Astrocyte of the cerebellum (primary cell): ENCODE data around the gene NAT16.
A peak's percentile ranks its signal among the peaks of the same experiment; 100 is the strongest.

Source experiments
- DNase-seq: peaks from one replicate; pipeline ENCODE4 v3.0.0-alpha.2; 2011; ENCODE audit warnings: low read depth
- H3K4me3 ChIP-seq: 2 replicates; pipeline ENCODE4 v1.5.1; 2011; ENCODE audit warnings: mild to moderate bottlenecking, low read depth, low read length, moderate library complexity
- in situ Hi-C: cut with HindIII; loops from 2 replicates; pipeline ENCODE4 v1.10.0; 2017; ENCODE audit warnings: low sequenced_read_pairs
- TF ChIP-seq, protein P1 (sequence below): IDR thresholded peaks from 2 replicates; pipeline ENCODE4 v1.5.1; 2012; ENCODE audit warnings: low read length, low read depth, moderate library complexity, mild to moderate bottlenecking; ENCODE audit errors: missing control alignments

The NAT16 gene

DNA sequence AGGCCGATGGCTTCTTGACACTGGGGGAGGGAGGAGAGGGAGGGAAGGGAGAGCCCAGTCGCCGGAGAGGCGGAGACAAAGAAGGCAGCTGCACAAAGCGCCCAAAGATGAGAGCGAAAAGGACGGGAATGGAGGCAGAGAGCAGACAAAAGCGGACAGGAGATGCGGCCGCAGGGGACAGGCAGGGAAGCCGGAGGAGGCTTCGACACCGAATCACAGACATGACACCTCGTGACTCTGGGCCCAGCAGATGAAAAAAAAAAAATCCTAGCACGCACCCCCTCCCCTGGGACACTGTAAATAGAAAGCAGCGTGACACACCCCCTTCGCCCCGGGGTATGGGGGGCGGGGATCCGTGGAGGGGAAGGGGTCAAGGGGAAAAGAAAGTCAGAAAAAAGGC, 976 bp downstream of the NAT16 start:
- in situ Hi-C loops, result no loop called here
- H3K4me3 ChIP-seq, result no peak overlapping the region
- TF ChIP-seq, protein P1, sequence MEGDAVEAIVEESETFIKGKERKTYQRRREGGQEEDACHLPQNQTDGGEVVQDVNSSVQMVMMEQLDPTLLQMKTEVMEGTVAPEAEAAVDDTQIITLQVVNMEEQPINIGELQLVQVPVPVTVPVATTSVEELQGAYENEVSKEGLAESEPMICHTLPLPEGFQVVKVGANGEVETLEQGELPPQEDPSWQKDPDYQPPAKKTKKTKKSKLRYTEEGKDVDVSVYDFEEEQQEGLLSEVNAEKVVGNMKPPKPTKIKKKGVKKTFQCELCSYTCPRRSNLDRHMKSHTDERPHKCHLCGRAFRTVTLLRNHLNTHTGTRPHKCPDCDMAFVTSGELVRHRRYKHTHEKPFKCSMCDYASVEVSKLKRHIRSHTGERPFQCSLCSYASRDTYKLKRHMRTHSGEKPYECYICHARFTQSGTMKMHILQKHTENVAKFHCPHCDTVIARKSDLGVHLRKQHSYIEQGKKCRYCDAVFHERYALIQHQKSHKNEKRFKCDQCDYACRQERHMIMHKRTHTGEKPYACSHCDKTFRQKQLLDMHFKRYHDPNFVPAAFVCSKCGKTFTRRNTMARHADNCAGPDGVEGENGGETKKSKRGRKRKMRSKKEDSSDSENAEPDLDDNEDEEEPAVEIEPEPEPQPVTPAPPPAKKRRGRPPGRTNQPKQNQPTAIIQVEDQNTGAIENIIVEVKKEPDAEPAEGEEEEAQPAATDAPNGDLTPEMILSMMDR, result no peak
- DNase-seq, result no peak

DNA sequence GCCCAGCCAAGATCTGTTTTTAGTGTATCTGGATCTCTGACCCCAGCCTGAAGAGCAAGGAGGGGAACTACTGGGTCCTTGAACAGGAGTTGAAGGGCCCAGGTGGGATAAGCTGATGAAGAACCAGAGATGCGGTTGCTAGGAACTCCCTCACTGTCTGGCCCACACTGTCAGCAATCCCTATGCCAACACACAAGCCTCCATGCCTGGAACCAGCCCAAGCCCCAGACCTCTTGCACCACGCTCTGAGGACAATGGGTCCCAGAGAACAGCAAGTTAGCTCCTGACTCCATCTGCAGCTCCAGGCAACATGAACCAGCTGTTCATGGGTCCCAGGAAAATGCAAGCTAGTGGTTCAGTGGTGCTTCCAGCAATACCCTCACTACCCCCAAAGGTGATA, 2.4 kb downstream of the NAT16 start:
- in situ Hi-C loops, result no loop called here
- no peak for DNase-seq
- TF ChIP-seq, protein P1, result no peak
- H3K4me3 ChIP-seq, result no peak overlapping the region

DNA sequence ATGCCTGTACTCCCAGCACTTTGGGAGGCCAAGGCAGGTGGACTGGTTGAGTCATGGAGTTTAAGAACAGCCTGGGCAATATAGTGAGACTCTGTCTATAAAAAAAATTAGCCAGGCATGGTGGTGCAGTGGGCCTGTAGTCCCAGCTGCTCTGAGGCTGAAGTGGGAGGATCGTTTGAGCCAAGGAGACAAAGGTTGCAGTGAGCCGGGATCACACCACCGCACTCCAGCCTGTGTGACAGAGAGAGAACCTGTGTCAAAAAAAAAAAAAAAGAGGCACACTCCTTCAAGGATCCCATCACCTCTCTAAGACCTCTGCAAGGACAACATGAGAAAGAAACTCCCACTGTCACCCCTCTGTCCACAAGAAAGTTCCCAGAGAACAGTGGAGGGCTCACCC, 4.4 kb downstream of the NAT16 start:
- no peak for DNase-seq
- in situ Hi-C loops, result no loop called here
- TF ChIP-seq, protein P1, result no peak
- H3K4me3 ChIP-seq, result no peak overlapping the region

DNA sequence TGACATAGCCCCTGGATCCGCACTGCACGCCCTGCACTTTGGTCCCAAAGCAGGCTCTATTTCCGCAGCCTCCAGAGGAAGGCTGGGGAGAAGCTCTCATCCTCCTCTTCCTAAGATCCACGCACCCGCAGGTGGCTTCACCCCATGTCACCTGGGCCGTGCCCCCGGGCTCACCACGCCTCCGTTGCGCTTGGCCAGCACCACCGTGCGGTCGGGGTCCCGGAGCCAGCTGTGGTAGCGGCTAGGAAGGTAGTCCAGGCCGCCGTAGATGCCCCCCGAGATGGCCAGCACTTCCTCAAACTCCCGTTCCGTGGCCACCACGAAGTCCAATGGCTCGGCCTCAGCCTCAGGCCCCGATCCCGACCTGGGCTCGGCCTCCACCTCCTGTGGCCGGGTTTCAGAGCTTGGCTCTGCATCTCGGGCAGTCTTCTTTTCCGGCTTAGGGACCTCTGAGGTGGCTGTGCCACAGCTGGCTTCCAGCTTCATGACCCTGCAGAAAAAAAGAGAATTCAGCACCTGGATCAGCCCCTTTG, 5.7 kb downstream of the NAT16 start:
- DNase-seq, result no peak
- in situ Hi-C loops, result no loop called here
- TF ChIP-seq, protein P1, result no peak
- H3K4me3 ChIP-seq, result no peak overlapping the region

DNA sequence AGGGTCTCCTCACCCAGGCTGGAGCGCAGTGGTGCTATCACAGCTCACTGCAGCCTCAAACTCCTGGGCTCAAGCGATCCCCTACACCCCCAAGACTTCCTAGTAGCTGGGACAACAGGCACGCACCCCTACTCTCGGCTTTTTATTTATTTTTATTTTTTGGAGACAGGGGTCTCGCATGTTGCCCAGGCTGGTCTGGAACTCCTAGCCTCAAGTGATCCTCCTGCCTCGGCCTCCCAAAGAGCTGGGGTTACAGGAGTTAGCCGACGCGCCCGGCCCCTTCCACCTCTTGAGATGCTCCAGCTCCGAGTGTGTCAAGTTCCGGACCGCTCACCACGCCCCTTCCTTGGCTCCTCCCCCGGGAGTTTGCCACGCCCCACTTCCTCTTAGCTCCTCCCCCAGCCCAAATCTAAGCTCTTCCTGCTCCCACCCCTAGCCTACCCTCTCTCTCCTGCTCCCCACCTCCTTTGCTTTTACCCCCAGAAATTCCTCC, 6.3 kb downstream of the NAT16 start:
- no peak overlapping the region for H3K4me3 ChIP-seq
- TF ChIP-seq, protein P1, result no peak
- DNase-seq, result no peak
- in situ Hi-C loops, result no loop called here

DNA sequence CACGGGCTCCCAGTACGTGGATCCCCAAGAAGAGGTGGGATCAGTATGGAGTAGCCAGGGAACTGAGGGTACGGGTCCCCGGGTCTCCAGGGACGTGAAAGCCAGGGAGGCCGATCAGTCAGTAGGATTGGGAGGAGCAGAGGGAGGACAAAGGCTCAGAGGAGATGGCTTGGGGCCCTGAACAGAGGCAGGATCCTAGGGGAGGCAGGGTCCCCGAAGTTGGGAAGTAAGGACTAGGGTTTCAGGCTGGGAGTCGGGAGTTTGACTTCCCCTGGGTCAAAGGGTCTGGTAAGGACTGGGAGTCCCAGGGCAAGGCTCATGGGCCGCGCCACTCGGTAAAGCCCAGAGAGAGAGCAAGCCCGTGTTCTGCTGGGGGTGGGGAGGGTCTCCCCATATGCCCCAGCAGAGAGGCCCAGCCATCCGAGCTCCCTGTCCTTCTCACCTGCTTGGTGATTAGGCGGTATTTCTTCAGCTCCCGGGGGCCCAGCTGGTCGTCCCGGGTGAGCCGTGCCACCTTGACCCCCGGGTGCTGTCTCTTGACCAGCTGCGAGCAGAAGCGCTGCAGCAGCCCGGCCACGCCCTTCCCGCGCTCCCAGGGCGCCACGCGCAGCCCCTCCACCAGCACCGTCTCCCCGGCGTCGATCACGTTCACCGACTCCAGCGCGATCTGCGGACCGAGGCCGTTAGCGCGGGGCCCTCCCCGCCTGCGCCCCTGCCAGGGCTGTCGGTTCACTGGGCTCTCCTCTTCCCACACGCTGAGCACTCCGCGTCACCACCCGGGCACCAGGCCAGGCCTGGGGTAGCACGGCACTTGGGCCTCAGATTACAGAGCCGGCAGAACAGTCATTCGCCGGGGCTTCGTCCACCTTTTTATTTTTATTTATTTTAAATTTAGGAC, 7.0 kb downstream of the NAT16 start:
- peak overlapping the region; percentile 4 for H3K4me3 ChIP-seq
- in situ Hi-C loops, result no loop called here
- DNase-seq, result peak; percentile 35
- TF ChIP-seq, protein P1, result no peak
